Left lung (tissue), 10 donors: ENCODE data around the gene UCMA. TPM values are rescaled to one million over a fixed set of nuclear protein-coding genes. Genes with fewer than 3 reads are reported as not detected.
A peak's percentile ranks its signal among the peaks of the same experiment; 100 is the strongest.
"Not testable (repeated sequence)": the region's sequence is repeated elsewhere in the genome, so short reads cannot be mapped to it uniquely, and the experiment has no call there.

Experiments used
- ATAC-seq: fragments of 200-7000 bp; cut with Tn5 transposase; one replicate; pipeline ENCODE4 v1.9.1; 2020; ENCODE audit warnings: moderate library complexity
- DNase-seq, 4 donors: peaks; one replicate each; pipeline ENCODE4 v3.0.0-alpha.2; 2013 to 2020
- H3K27ac ChIP-seq, 2 donors: fragments of 200-600 bp; sonication (generic) in 1 of 2; one replicate each; pipeline versions ENCODE4 v1.5.0 to v1.8.0; 2020 to 2021
- H3K27me3 ChIP-seq, 2 donors: fragments of 200-600 bp; sonication (generic) in 1 of 2; one replicate each; pipeline versions ENCODE4 v1.5.0 to v1.8.0; 2020 to 2021
- H3K36me3 ChIP-seq, 2 donors: fragments of 200-600 bp; sonication (generic) in 1 of 2; one replicate each; pipeline versions ENCODE4 v1.5.0 to v1.8.0; 2020 to 2021
- H3K4me1 ChIP-seq, 2 donors: fragments of 200-600 bp; one replicate each; pipeline ENCODE4 v1.8.0; 2021
- H3K4me3 ChIP-seq, 2 donors: fragments of 200-600 bp; sonication (generic) in 1 of 2; one replicate each; pipeline versions ENCODE4 v1.5.0 to v1.8.0; 2020 to 2021; ENCODE audit warnings: mild to moderate bottlenecking in 1 of 2
- H3K9me3 ChIP-seq, 2 donors: fragments of 200-600 bp; sonication (generic) in 1 of 2; one replicate each; pipeline versions ENCODE4 v1.5.0 to v1.8.0; 2020 to 2021
- intact Hi-C, 2 donors: fragments of 100-400 bp; cut with DNase I; formaldehyde crosslinking; loops; one replicate each; pipeline versions ENCODE4 v1.11.2 to v1.14.2; 2022
- polyA plus RNA-seq, 6 donors: library from polyadenylated mRNA; unstranded; fragments of 120-200 nt; gene quantifications; one replicate each; pipeline ENCODE4 v1.2.1, GENCODE V29; 2013; ENCODE audit not compliant: insufficient read length in 6 of 6
- total RNA-seq, 2 donors: library from RNA; stranded (reverse); fragmentation: NEBNext Ultra II Directional; extraction: Animal tissue kit (Norgen Biotek cat#: 25700); gene quantifications; one replicate each; pipeline ENCODE4 v1.2.1, GENCODE V29; 2021
- TF ChIP-seq, protein P1 (sequence below), 2 donors: fragments of 200-600 bp; sonication (generic) in 1 of 2; IDR thresholded peaks; one replicate each; pipeline versions ENCODE4 v1.5.0 to v1.8.0; 2021; ENCODE audit warnings: antibody characterized with exemption in 2 of 2
- donor health status: DM: no; HTN: yes; CAD: no.
- donor health status: DM: no; HTN: no; CAD: no.

Gene UCMA
- total and polyA plus RNA-seq, 8 donors = 0.25 to 0.57 (median 0.34) TPM; not detected in 3

DNA sequence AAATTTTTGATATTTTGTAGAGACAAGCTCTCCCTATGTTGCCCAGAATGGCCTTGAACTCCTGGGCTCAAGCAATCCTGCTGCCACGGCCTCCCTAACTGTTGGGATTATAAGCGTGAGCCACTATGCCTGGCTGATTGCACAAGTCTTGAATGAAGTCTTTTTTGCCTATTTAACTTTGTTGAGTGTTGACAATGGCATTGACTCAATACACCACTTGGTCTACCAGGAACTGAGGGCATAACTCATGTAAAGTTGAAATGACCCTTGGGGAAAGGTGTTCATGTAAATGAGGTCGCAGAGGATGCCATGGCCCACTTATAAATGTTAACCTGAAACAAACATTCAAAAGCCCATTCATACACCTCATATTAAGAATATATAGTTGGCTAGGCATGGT, 7.4 kb upstream of the UCMA start:
- DNase-seq (no peak), ATAC-seq (peak; percentile 94)
- no peaks in the 10 kb centered on the region for H3K27me3 ChIP-seq
- H3K9me3 ChIP-seq = no peaks in the 10 kb centered on the region
- no peak overlapping the region for H3K27ac ChIP-seq
- TF ChIP-seq, protein P1, sequence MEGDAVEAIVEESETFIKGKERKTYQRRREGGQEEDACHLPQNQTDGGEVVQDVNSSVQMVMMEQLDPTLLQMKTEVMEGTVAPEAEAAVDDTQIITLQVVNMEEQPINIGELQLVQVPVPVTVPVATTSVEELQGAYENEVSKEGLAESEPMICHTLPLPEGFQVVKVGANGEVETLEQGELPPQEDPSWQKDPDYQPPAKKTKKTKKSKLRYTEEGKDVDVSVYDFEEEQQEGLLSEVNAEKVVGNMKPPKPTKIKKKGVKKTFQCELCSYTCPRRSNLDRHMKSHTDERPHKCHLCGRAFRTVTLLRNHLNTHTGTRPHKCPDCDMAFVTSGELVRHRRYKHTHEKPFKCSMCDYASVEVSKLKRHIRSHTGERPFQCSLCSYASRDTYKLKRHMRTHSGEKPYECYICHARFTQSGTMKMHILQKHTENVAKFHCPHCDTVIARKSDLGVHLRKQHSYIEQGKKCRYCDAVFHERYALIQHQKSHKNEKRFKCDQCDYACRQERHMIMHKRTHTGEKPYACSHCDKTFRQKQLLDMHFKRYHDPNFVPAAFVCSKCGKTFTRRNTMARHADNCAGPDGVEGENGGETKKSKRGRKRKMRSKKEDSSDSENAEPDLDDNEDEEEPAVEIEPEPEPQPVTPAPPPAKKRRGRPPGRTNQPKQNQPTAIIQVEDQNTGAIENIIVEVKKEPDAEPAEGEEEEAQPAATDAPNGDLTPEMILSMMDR (IDR thresholded peaks at IDR 0.05) = no peak
- no peaks in the 10 kb centered on the region for H3K4me1 ChIP-seq
- no peak overlapping the region for H3K4me3 ChIP-seq
- no peaks in the 10 kb centered on the region for H3K36me3 ChIP-seq
- intact Hi-C loops = no loop called here

DNA sequence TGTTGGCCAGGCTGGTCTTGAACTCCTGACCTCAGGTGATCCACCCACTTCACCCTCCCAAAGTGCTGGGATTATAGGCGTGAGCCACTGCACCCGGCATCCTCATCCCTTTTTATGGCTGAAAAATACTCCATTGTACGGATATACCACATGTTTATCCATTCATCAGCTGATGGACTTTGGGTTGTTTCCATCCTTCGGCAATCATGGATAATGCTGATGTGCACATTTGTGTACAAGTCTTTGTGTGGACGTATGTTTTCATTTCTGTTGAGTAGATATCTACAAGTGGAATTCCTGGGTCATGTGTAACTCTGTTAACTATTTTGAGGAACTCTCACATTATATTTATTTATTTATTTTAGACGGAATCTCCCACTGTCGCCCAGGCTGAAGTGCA, 5.7 kb upstream of the UCMA start:
- TF ChIP-seq, protein P1 (IDR thresholded peaks at IDR 0.05) = no peak
- H3K36me3 ChIP-seq = no peaks in the 10 kb centered on the region
- DNase-seq (no peak), ATAC-seq (no peak)
- intact Hi-C loops = no loop called here
- no peaks in the 10 kb centered on the region for H3K4me1 ChIP-seq
- H3K27me3 ChIP-seq = no peaks in the 10 kb centered on the region
- H3K4me3 ChIP-seq = no peak overlapping the region
- no peaks in the 10 kb centered on the region for H3K9me3 ChIP-seq
- H3K27ac ChIP-seq = no peak overlapping the region

DNA sequence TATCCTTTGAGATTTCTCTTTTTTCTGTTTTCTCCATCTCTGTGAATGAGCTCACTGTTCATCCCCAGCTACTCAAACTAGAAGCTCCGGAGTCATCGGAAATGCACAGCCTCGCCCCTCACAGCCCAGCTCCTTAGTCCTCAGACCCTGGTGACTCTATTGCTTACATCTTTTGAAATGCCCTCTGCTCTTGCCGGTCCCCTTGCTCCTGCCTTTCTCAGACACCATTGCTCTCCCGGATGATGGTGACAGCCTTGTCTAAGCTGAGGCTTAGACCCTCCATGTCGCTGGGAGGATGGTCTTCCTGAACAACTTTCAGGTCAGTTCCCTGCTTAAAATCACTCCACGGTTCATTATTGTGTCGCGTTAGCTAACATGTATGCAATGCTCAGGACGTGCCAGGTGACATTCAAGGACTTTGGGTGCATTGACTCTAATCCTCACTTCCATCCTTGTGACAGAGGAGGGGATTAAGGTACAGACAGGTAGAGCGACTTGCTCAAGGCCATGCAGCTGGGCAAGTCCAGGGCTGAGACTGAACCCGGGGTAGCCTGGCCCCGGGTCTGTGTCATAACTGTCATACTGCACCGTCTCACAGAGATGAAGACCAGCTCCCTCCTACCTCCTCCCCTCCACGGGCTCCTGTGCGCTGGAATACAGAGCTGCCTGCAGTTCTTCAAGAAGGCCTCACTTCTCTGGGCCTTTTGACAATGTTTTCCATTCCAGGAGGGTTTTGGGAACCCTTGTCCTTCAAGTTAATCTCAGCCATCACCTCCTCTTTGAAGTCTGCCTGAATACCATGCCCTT, 4.3 kb upstream of the UCMA start:
- DNase-seq (no peak), ATAC-seq (no peak)
- Histone ChIP-seq H3K27ac (no peak overlapping the region), H3K36me3 (no peaks in the 10 kb centered on the region), H3K4me1 (no peaks in the 10 kb centered on the region), H3K9me3 (no peaks in the 10 kb centered on the region), H3K27me3 (peaks cover 0 to 12% of the 10 kb centered on the region in 2 donors), H3K4me3 (no peak overlapping the region)
- TF ChIP-seq, protein P1 (IDR thresholded peaks at IDR 0.05) = no peak
- intact Hi-C loops = no loop called here

DNA sequence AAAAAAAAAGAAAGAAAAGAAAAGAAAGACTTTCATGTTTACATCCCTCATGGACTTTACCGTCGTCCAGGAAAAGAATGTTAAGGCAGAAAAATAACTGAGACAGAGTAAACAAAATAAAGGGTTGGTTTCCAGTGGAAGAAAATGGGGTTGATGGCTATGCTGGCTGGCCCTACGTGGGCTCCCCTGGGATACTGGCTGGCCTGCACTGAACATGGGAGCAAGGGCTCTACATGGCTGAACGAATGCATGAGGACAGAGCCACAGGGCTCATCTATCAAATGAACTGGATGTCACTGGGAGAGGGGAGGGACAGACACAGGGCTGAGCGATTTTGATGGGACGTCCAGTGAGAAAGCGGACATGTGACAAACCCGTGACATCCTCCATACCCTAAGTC, 2.5 kb upstream of the UCMA start:
- TF ChIP-seq, protein P1 (IDR thresholded peaks at IDR 0.05) = no peak
- Histone ChIP-seq H3K9me3 (no peaks in the 10 kb centered on the region), H3K36me3 (no peaks in the 10 kb centered on the region), H3K4me1 (no peaks in the 10 kb centered on the region), H3K27me3 (peaks cover 0 to 15% of the 10 kb centered on the region in 2 donors), H3K27ac (no peak overlapping the region), H3K4me3 (no peak overlapping the region)
- intact Hi-C loops = no loop called here
- no peak for ATAC-seq
- no peak for DNase-seq

DNA sequence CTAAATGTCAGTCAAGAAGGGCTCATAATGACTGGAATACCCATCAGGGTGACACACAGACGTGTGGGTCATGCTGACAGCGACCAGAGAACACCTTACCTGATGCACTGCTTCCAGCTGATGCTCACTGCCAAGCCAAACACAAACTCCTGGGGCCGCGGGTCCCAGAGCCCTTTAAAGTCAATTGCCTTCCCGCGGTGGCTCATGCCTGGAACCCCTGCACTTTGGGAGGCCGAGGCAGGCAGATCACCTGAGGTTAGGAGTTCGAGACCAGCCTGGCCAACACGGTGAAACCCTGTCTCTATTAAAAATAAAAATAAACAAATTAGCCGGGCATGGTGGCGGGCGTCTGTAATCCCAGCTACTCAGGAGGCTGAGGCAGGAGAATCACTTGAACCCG, 562 bp upstream of the UCMA start:
- peaks cover 0 to 15% of the 10 kb centered on the region in 2 donors for H3K27me3 ChIP-seq
- H3K4me3 ChIP-seq, DNase-seq, ATAC-seq, intact Hi-C loops, H3K27ac ChIP-seq, H3K9me3 ChIP-seq, H3K36me3 ChIP-seq, H3K4me1 ChIP-seq: not testable (repeated sequence)

DNA sequence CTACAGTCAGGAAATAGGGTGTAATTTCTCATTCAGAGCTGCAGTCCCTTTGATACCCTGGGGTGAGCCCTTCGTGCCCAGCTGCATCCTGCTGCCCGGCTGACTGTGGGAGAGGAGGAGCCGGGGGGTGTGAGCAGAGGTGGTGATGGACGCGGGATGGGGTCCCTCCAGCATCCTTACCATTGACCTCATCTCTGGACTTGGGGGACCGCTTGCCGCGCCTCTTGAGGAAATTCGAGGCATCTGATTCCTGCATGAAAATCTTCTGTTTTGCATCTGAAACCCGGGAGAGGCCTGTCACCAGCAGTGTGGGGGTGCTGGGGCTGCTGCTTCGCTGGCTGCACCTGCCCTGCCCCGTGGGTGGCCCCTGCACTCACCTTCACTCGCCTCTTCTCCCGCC, 816 bp downstream of the UCMA start:
- TF ChIP-seq, protein P1 (IDR thresholded peaks at IDR 0.05) = no peak
- Histone ChIP-seq H3K9me3 (no peaks in the 10 kb centered on the region), H3K27ac (no peak overlapping the region), H3K36me3 (no peaks in the 10 kb centered on the region), H3K4me3 (no peak overlapping the region), H3K27me3 (peaks cover 0 to 15% of the 10 kb centered on the region in 2 donors), H3K4me1 (no peaks in the 10 kb centered on the region)
- DNase-seq (no peak), ATAC-seq (no peak)
- intact Hi-C loops = no loop called here
